T-helper 1 cell treated with Interleukin-12 subunit alpha and Interleukin-12 subunit beta and Interleukin-4 antibody, amounts not matched to agents 30 μg/mL and 1 μg/mL, for 36 hours (primary cell): ENCODE measurements around the gene PACRG.

Experiments used
- H3K27ac Mint-ChIP-seq: one replicate; pipeline ENCODE4 v1.8.0; 2021; ENCODE audit warnings: mild to moderate bottlenecking, mixed read lengths
- H3K27me3 Mint-ChIP-seq: one replicate; pipeline ENCODE4 v1.8.0; 2021; ENCODE audit warnings: low read depth, mixed read lengths
- H3K36me3 Mint-ChIP-seq: one replicate; pipeline ENCODE4 v1.8.0; 2021; ENCODE audit warnings: low read depth, mixed read lengths
- H3K4me1 Mint-ChIP-seq: one replicate; pipeline ENCODE4 v1.8.0; 2021; ENCODE audit warnings: low read depth, mixed read lengths
- H3K4me3 Mint-ChIP-seq: one replicate; pipeline ENCODE4 v1.8.0; 2021; ENCODE audit warnings: mild to moderate bottlenecking, moderate library complexity, mixed read lengths
- H3K9me3 Mint-ChIP-seq: one replicate; pipeline ENCODE4 v1.8.0; 2021; ENCODE audit warnings: mixed read lengths

The PACRG gene

GRCh38 chr6:163152701-163153100 is 424.9 kb downstream of the PACRG start:
- Mint-ChIP-seq H3K27ac (no peak overlapping the region), H3K4me1 (no peaks in the 10 kb centered on the region), H3K4me3 (no peak overlapping the region), H3K36me3 (no peaks in the 10 kb centered on the region), H3K9me3 (no peaks in the 10 kb centered on the region), H3K27me3 (no peaks in the 10 kb centered on the region)

- no peaks in the 10 kb centered on the region for H3K27me3 Mint-ChIP-seq
Observed at GRCh38 chr6:163159110-163159509, 431.3 kb downstream of the PACRG start.

GRCh38 chr6:163159689-163160088 is 431.9 kb downstream of the PACRG start:
- Mint-ChIP-seq H3K36me3 (no peaks in the 10 kb centered on the region), H3K9me3 (no peaks in the 10 kb centered on the region), H3K27ac (no peak overlapping the region), H3K27me3 (no peaks in the 10 kb centered on the region), H3K4me1 (no peaks in the 10 kb centered on the region), H3K4me3 (no peak overlapping the region)

More at GRCh38 chr6:163159110-163159509, 431.3 kb downstream of the PACRG start:
- no peaks in the 10 kb centered on the region for H3K9me3 Mint-ChIP-seq
- no peaks in the 10 kb centered on the region for H3K36me3 Mint-ChIP-seq
- no peak overlapping the region for H3K27ac Mint-ChIP-seq
- H3K4me1 Mint-ChIP-seq: no peaks in the 10 kb centered on the region
- no peak overlapping the region for H3K4me3 Mint-ChIP-seq

GRCh38 chr6:163162007-163162873 is 434.5 kb downstream of the PACRG start:
- Mint-ChIP-seq H3K4me1 (no peaks in the 10 kb centered on the region), H3K36me3 (no peaks in the 10 kb centered on the region), H3K9me3 (no peaks in the 10 kb centered on the region), H3K27ac (no peak overlapping the region), H3K27me3 (no peaks in the 10 kb centered on the region), H3K4me3 (no peak overlapping the region)

- Mint-ChIP-seq H3K36me3 (no peaks in the 10 kb centered on the region), H3K27me3 (no peaks in the 10 kb centered on the region), H3K4me1 (no peaks in the 10 kb centered on the region), H3K27ac (no peak overlapping the region), H3K9me3 (no peaks in the 10 kb centered on the region), H3K4me3 (no peak overlapping the region)
Observed at GRCh38 chr6:163162874-163163213, 435.1 kb downstream of the PACRG start.

GRCh38 chr6:163164175-163164900 is 436.6 kb downstream of the PACRG start:
- no peaks in the 10 kb centered on the region for H3K9me3 Mint-ChIP-seq
- H3K27ac Mint-ChIP-seq: no peak overlapping the region
- no peaks in the 10 kb centered on the region for H3K4me1 Mint-ChIP-seq
- H3K4me3 Mint-ChIP-seq: no peak overlapping the region
- H3K36me3 Mint-ChIP-seq: no peaks in the 10 kb centered on the region
- no peaks in the 10 kb centered on the region for H3K27me3 Mint-ChIP-seq

GRCh38 chr6:163165155-163165910 is 437.6 kb downstream of the PACRG start:
- Mint-ChIP-seq H3K4me3 (no peak overlapping the region), H3K4me1 (no peaks in the 10 kb centered on the region), H3K27ac (no peak overlapping the region), H3K27me3 (no peaks in the 10 kb centered on the region), H3K36me3 (no peaks in the 10 kb centered on the region), H3K9me3 (no peaks in the 10 kb centered on the region)

GRCh38 chr6:163165922-163166321 is 438.1 kb downstream of the PACRG start:
- Mint-ChIP-seq H3K4me1 (no peaks in the 10 kb centered on the region), H3K36me3 (no peaks in the 10 kb centered on the region), H3K27ac (no peak overlapping the region), H3K4me3 (no peak overlapping the region), H3K27me3 (no peaks in the 10 kb centered on the region), H3K9me3 (no peaks in the 10 kb centered on the region)

- Mint-ChIP-seq H3K4me3 (no peak overlapping the region), H3K27me3 (no peaks in the 10 kb centered on the region), H3K36me3 (no peaks in the 10 kb centered on the region), H3K27ac (no peak overlapping the region), H3K4me1 (no peaks in the 10 kb centered on the region), H3K9me3 (no peaks in the 10 kb centered on the region)
Observed at GRCh38 chr6:163166507-163166906, 438.7 kb downstream of the PACRG start.

GRCh38 chr6:163169521-163169920 is 441.7 kb downstream of the PACRG start:
- Mint-ChIP-seq H3K9me3 (no peaks in the 10 kb centered on the region), H3K36me3 (no peaks in the 10 kb centered on the region), H3K4me3 (no peak overlapping the region), H3K4me1 (no peaks in the 10 kb centered on the region), H3K27me3 (no peaks in the 10 kb centered on the region), H3K27ac (no peak overlapping the region)

- no peaks in the 10 kb centered on the region for H3K36me3 Mint-ChIP-seq
- H3K4me3 Mint-ChIP-seq: no peak overlapping the region
- H3K4me1 Mint-ChIP-seq: no peaks in the 10 kb centered on the region
- H3K27ac Mint-ChIP-seq: no peak overlapping the region
- H3K9me3 Mint-ChIP-seq: no peaks in the 10 kb centered on the region
- H3K27me3 Mint-ChIP-seq: no peaks in the 10 kb centered on the region
Observed at GRCh38 chr6:163170294-163170883, 442.6 kb downstream of the PACRG start.

- H3K4me3 Mint-ChIP-seq: no peak overlapping the region
- H3K27me3 Mint-ChIP-seq: no peaks in the 10 kb centered on the region
- H3K4me1 Mint-ChIP-seq: no peaks in the 10 kb centered on the region
- H3K36me3 Mint-ChIP-seq: no peaks in the 10 kb centered on the region
- no peak overlapping the region for H3K27ac Mint-ChIP-seq
- no peaks in the 10 kb centered on the region for H3K9me3 Mint-ChIP-seq
Observed at GRCh38 chr6:163173741-163174140, 446.0 kb downstream of the PACRG start.

GRCh38 chr6:163175301-163175700 is 447.5 kb downstream of the PACRG start:
- Mint-ChIP-seq H3K9me3 (no peaks in the 10 kb centered on the region), H3K4me3 (no peak overlapping the region), H3K27ac (no peak overlapping the region), H3K27me3 (no peaks in the 10 kb centered on the region), H3K36me3 (no peaks in the 10 kb centered on the region), H3K4me1 (no peaks in the 10 kb centered on the region)

- no peak overlapping the region for H3K27ac Mint-ChIP-seq
- H3K9me3 Mint-ChIP-seq: no peaks in the 10 kb centered on the region
- no peak overlapping the region for H3K4me3 Mint-ChIP-seq
- H3K4me1 Mint-ChIP-seq: no peaks in the 10 kb centered on the region
- no peaks in the 10 kb centered on the region for H3K27me3 Mint-ChIP-seq
- no peaks in the 10 kb centered on the region for H3K36me3 Mint-ChIP-seq
Observed at GRCh38 chr6:163176097-163176496, 448.3 kb downstream of the PACRG start.
